K562 (cell line): ENCODE results near the gene CD4. TPM values are rescaled to one million over a fixed set of nuclear protein-coding genes. Genes with fewer than 3 reads are reported as not detected.

ENCODE experiments used
- ATF1 ChIP-seq, 2 experiments: fragments of 450-650 bp in 1 of 2; IDR thresholded peaks; 2 replicates each; pipeline ENCODE4 v1.6.1; 2016; ENCODE audit warnings: missing compliant biosample characterization in 1 of 2, missing genetic modification characterization in 1 of 2
- CBX8 ChIP-seq: fragments of 200-600 bp; sonication (generic); IDR thresholded peaks from 2 replicates; pipeline ENCODE4 v1.6.1; 2012; ENCODE audit warnings: borderline replicate concordance, mixed run types, low read depth, mild to moderate bottlenecking, moderate library complexity, mixed read lengths, low read length, control low read depth, inconsistent platforms; ENCODE audit not compliant: poor library complexity, severe bottlenecking; ENCODE audit errors: extremely low read depth
- FOXO4 ChIP-seq: fragments of 450-650 bp; formaldehyde crosslinking; IDR thresholded peaks from 2 replicates; pipeline ENCODE4 v1.4.0; 2020; ENCODE audit warnings: mild to moderate bottlenecking, moderate library complexity
- GABPB2 ChIP-seq: fragments of 250-450 bp; sonication (Bioruptor Pico); conservative IDR thresholded peaks from 2 replicates; pipeline ENCODE4 v1.5.1; 2021; ENCODE audit warnings: mild to moderate bottlenecking
- GTF3C2 ChIP-seq: IDR thresholded peaks from 3 replicates; pipeline ENCODE4 v1.6.1; 2011; ENCODE audit warnings: borderline replicate concordance, mild to moderate bottlenecking, moderate library complexity; ENCODE audit not compliant: insufficient read length; ENCODE audit errors: extremely low read depth
- KDM4B ChIP-seq, 2 experiments: fragments of 450-650 bp in 1 of 2; sonication (generic) in 1 of 2; IDR thresholded peaks; 2 replicates each; pipeline ENCODE4 v1.6.1; 2016 to 2017; ENCODE audit warnings: borderline replicate concordance in 2 of 2, antibody characterized with exemption in 1 of 2, low read depth in 1 of 2, mild to moderate bottlenecking in 1 of 2
- MED1 ChIP-seq: sonication (generic); formaldehyde crosslinking; IDR thresholded peaks from 2 replicates; pipeline ENCODE4 v1.8.1; 2023; ENCODE audit warnings: missing genetic modification reagents, borderline replicate concordance
- MLLT1 ChIP-seq, 2 experiments: fragments of 450-650 bp; IDR thresholded peaks; 2 replicates each; pipeline ENCODE4 v1.6.1; 2016
- NCOA4 ChIP-seq: fragments of 450-650 bp; IDR thresholded peaks from 2 replicates; pipeline ENCODE4 v1.6.1; 2018; ENCODE audit warnings: mild to moderate bottlenecking; ENCODE audit not compliant: partially characterized antibody
- POLR2B ChIP-seq: fragments of 450-650 bp; IDR thresholded peaks from 2 replicates; pipeline ENCODE4 v1.6.1; 2018; ENCODE audit warnings: low read depth; ENCODE audit not compliant: partially characterized antibody
- POLR2H ChIP-seq: IDR thresholded peaks from 2 replicates; pipeline ENCODE4 v1.6.1; 2016; ENCODE audit warnings: missing genetic modification characterization, low read depth, mild to moderate bottlenecking, control low read depth, missing compliant biosample characterization, moderate library complexity
- PPARD ChIP-seq: fragments of 250-450 bp; sonication (Bioruptor Pico); IDR thresholded peaks from 2 replicates; pipeline ENCODE4 v1.8.0; 2022; ENCODE audit warnings: inconsistent platforms, mild to moderate bottlenecking, moderate library complexity
- SMAD4 ChIP-seq: fragments of 250-450 bp; sonication (Bioruptor Pico); conservative IDR thresholded peaks from 2 replicates; pipeline ENCODE4 v1.8.0; 2021; ENCODE audit warnings: inconsistent platforms, mild to moderate bottlenecking, moderate library complexity
- SMARCE1 ChIP-seq: fragments of 450-650 bp; IDR thresholded peaks from 2 replicates; pipeline ENCODE4 v1.7.1; 2016; ENCODE audit warnings: mild to moderate bottlenecking
- TEAD1 ChIP-seq, 2 experiments: fragments of 450-650 bp in 1 of 2; sonication (generic) in 1 of 2; formaldehyde crosslinking; IDR thresholded peaks; 2 replicates each; pipeline versions ENCODE4 v1.4.0 to v1.8.0; 2020 to 2022; ENCODE audit warnings: mild to moderate bottlenecking in 2 of 2, missing genetic modification reagents in 1 of 2
- ZMIZ1 ChIP-seq, 2 experiments: fragments of 150-350 bp in 1 of 2; IDR thresholded peaks; 2 replicates each; pipeline ENCODE4 v1.6.1; 2012 to 2016; ENCODE audit warnings: low read depth in 2 of 2, low read length in 2 of 2, mild to moderate bottlenecking in 1 of 2, moderate library complexity in 1 of 2
- polyA plus RNA-seq, 8 experiments: library from polyadenylated mRNA; depleted of rRNA in 4 of 8; stranded (reverse) in 5 of 8; unstranded in 3 of 8; fragments of >200 nt; fragmentation: Nextera tagmentation in 2 of 8; fragmentation: Illumina TruSeq in 1 of 8; extraction: Ambion mirVana in 2 of 8; extraction: Trizol in 1 of 8; gene quantifications; 2 replicates each; pipeline versions ENCODE4 v1.2.1 to v1.2.3, GENCODE V29; 2011 to 2014; ENCODE audit warnings: inconsistent platforms in 1 of 8, missing spikeins in 1 of 8
- total RNA-seq, 7 experiments: library from RNA; depleted of rRNA in 6 of 7; stranded (reverse); fragments of >200 nt in 6 of 7; fragmentation: Illumina TruSeq in 2 of 7; extraction: Trizol in 2 of 7; gene quantifications; 2 replicates each; pipeline versions ENCODE4 v1.2.1 to v1.2.3, GENCODE V29; 2011 to 2021; ENCODE audit warnings: low replicate concordance in 1 of 7

The CD4 gene
- total and polyA plus RNA-seq, 9 of the 15 experiments (the other 6 are each of a cell fraction or from before 2014, with no cell fraction given), result 0.06 to 0.27 (median 0.09) TPM; not detected in 5

- TF ChIP-seq GTF3C2 (no peak), PPARD (CRISPR knock-in tag) (no peak), POLR2H (no peak), TEAD1 (CRISPR knock-in tag; IDR thresholded peaks at IDR 0.05) (no peak; a peak in 1 of 4 replicates), NCOA4 (no peak), MLLT1 (IDR thresholded peaks at IDR 0.05) (peak in 1 of 2 experiments; percentile 57; a peak in 2 of 4 replicates), POLR2B (peak; percentile 53), ATF1 (CRISPR knock-in tag; IDR thresholded peaks at IDR 0.05) (no peak), ATF1 (tag; IDR thresholded peaks at IDR 0.05) (peak; percentile 61; the same call in 1 of the 2 replicates), SMARCE1 (peak; percentile 53; the same call in 1 of the 2 replicates), SMAD4 (CRISPR knock-in tag) (peak; percentile 27; the same call in 1 of the 2 replicates), FOXO4 (CRISPR knock-in tag) (no peak), GABPB2 (CRISPR knock-in tag) (no peak), KDM4B (IDR thresholded peaks at IDR 0.05; ENCODE audit: borderline replicate concordance in 2 of 2, low read depth in 1 of 2) (0 out of 4 replicates have a peak, but pooled peaks of 1 of the 2 experiments have one; percentile 11), ZMIZ1 (IDR thresholded peaks at IDR 0.05; ENCODE audit: low read depth in 2 of 2, low read length in 2 of 2) (no peak), CBX8 (no peak), MED1 (CRISPR knock-in tag) (no peak)
Observed at GRCh38 chr12:6828781-6829535, 39.6 kb downstream of the CD4 start (continued).
